Heart left ventricle (tissue), 13 donors: Measurements from ENCODE around the gene SEMG1.

Experiments
- POLR2A ChIP-seq, 2 donors: fragments of 450-650 bp; IDR thresholded peaks; one replicate each; pipeline ENCODE4 v1.6.1; 2017; ENCODE audit warnings: antibody characterized with exemption in 2 of 2, mild to moderate bottlenecking in 2 of 2, moderate library complexity in 2 of 2
- TF ChIP-seq, protein P1 (sequence below), 12 donors: fragments of 200-600 bp; sonication (generic) in 4 of 12; IDR thresholded peaks; one replicate each; pipeline versions ENCODE4 v1.5.0 to v1.8.0; 2018 to 2022; ENCODE audit warnings: antibody characterized with exemption in 12 of 12, mild to moderate bottlenecking in 5 of 12
- donor health status: ischemic (EF 13 %, LVEDD 7.1; RV severe dilation, severe dysfunction).
- donor health status: DM: no; HTN: yes; CAD: no.
- donor health status: DM: no; HTN: no; CAD: no.
- donor health status: ischemic (EF 25% LVEDD 6.9; RV normal size, moderate dysfunction).
- donor health status: ischemic (EF 25% LVEDD 5.7; RV mildly dilated, moderate dysfunction).
- donor health status: ischemic (EF 35%, LVEDD 5.7; RV mildly dilated, moderate dysfunction).
- donor health status: nonischemic (EF 11% LVEDD 7.7; RV severe dilation, severe dysfunction).
- donor health status: DM: yes; HTN: yes; CAD: no.
- donor health status: PGD.
- donor health status: ischemic (EF 29% LVEDD 5.4; RV normal size, mild dysfunction).
- donor health status: nonischemic (EF 23%, LVEDD 6.1; RV moderate dilation, normal function).

DNA sequence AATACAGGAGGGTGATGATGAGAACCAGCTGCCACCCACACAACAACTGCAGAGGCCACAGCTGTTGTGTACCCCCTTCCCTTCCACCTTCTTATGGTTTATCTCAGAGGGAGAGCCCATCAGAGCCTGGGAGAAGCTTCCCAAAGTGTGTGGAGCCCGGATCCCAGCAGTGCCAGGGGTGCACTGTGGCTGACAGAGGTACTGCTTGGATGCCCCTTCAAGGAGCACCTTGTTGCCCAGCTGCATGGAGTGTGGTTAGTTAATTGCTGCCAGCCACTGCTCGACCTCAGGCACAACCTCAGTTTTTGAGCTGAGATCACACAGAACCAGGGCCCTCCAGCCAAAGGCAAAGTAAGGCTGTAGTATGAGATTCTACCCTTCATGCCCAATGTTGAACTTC lies 19.1 kb upstream of the SEMG1 start:
- TF ChIP-seq, protein P1, sequence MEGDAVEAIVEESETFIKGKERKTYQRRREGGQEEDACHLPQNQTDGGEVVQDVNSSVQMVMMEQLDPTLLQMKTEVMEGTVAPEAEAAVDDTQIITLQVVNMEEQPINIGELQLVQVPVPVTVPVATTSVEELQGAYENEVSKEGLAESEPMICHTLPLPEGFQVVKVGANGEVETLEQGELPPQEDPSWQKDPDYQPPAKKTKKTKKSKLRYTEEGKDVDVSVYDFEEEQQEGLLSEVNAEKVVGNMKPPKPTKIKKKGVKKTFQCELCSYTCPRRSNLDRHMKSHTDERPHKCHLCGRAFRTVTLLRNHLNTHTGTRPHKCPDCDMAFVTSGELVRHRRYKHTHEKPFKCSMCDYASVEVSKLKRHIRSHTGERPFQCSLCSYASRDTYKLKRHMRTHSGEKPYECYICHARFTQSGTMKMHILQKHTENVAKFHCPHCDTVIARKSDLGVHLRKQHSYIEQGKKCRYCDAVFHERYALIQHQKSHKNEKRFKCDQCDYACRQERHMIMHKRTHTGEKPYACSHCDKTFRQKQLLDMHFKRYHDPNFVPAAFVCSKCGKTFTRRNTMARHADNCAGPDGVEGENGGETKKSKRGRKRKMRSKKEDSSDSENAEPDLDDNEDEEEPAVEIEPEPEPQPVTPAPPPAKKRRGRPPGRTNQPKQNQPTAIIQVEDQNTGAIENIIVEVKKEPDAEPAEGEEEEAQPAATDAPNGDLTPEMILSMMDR (IDR thresholded peaks at IDR 0.05) = no peak
- no peak for TF ChIP-seq POLR2A (IDR thresholded peaks at IDR 0.05)
